ENCODE data around the gene SRA1. TPM values are rescaled to one million over a fixed set of nuclear protein-coding genes. Genes with fewer than 3 reads are reported as not detected.
"Not testable (repeated sequence)": the region's sequence is repeated elsewhere in the genome, so short reads cannot be mapped to it uniquely, and the experiment has no call there.

The SRA1 gene
- 28.2 and 35.7 TPM in 2 replicates for total RNA-seq

- H3K4me3 ChIP-seq (ENCODE audit: insufficient read depth, low read length) = peak within 1 kb of the TSS; percentile 91
- no peak for TF ChIP-seq CTCF (IDR thresholded peaks at IDR 0.05; ENCODE audit: extremely low read depth, low read depth, low read length)
- peaks cover 10% of the 10 kb centered on the region for H3K36me3 ChIP-seq (ENCODE audit: insufficient read depth, low read length)
- peaks cover 16% of the 10 kb centered on the region for H4K20me1 ChIP-seq (ENCODE audit: insufficient read depth, low read length)
- peak; percentile 98 for DNase-seq (ENCODE audit: insufficient read length, low spot score, missing footprints)
- H3K27ac ChIP-seq (ENCODE audit: low read depth, low read length) = peak within 1 kb of the TSS; percentile 95
- H3K4me1 ChIP-seq (ENCODE audit: insufficient read depth, low read length) = peaks cover 32% of the 10 kb centered on the region
- no peaks in the 10 kb centered on the region for H3K9me3 ChIP-seq (ENCODE audit: low read depth, low read length)
- peaks cover 48% of the 10 kb centered on the region for H3K79me2 ChIP-seq (ENCODE audit: insufficient read depth, low read length)
- no peaks in the 10 kb centered on the region for H3K27me3 ChIP-seq (ENCODE audit: insufficient read depth, low read length)
- H3K4me2 ChIP-seq (ENCODE audit: insufficient read depth, low read length) = peak within 1 kb of the TSS; percentile 89
- peak within 1 kb of the TSS; percentile 83 for H2AFZ ChIP-seq (ENCODE audit: low read length)
Measured at GRCh38 chr5:140557136-140557805, at the start of gene SRA1. Gene SRA1 (minus strand): TSS chr5:140557473. CDS start chr5:140557452, 21 bp downstream.

GRCh38 chr5:140607031-140607430 lies 49.8 kb upstream of the SRA1 start:
- no peak overlapping the region for H3K4me2 ChIP-seq (ENCODE audit: insufficient read depth, low read length)
- no peaks in the 10 kb centered on the region for H3K36me3 ChIP-seq (ENCODE audit: insufficient read depth, low read length)
- H3K4me3 ChIP-seq (ENCODE audit: insufficient read depth, low read length) = no peak overlapping the region
- H3K27me3 ChIP-seq (ENCODE audit: insufficient read depth, low read length) = no peaks in the 10 kb centered on the region
- H3K9me3 ChIP-seq (ENCODE audit: low read depth, low read length) = no peaks in the 10 kb centered on the region
- H3K79me2 ChIP-seq (ENCODE audit: insufficient read depth, low read length) = no peaks in the 10 kb centered on the region
- TF ChIP-seq CTCF (IDR thresholded peaks at IDR 0.05; ENCODE audit: extremely low read depth, low read depth, low read length) = no peak
- no peaks in the 10 kb centered on the region for H4K20me1 ChIP-seq (ENCODE audit: insufficient read depth, low read length)
- no peak for DNase-seq (ENCODE audit: insufficient read length, low spot score, missing footprints)
- no peak overlapping the region for H3K27ac ChIP-seq (ENCODE audit: low read depth, low read length)
- peaks cover 17% of the 10 kb centered on the region for H3K4me1 ChIP-seq (ENCODE audit: insufficient read depth, low read length)
- H2AFZ ChIP-seq (ENCODE audit: low read length) = no peak overlapping the region

- DNase-seq (ENCODE audit: insufficient read length, low spot score, missing footprints) = no peak
- TF ChIP-seq CTCF (IDR thresholded peaks at IDR 0.05; ENCODE audit: extremely low read depth, low read depth, low read length) = no peak
Measured at GRCh38 chr5:140605879-140606278, 48.6 kb upstream of the SRA1 start.

GRCh38 chr5:140603734-140604133 lies 46.5 kb upstream of the SRA1 start:
- H3K27me3 ChIP-seq (ENCODE audit: insufficient read depth, low read length) = no peaks in the 10 kb centered on the region
- no peaks in the 10 kb centered on the region for H3K36me3 ChIP-seq (ENCODE audit: insufficient read depth, low read length)
- H3K4me2 ChIP-seq (ENCODE audit: insufficient read depth, low read length) = no peak overlapping the region
- no peak overlapping the region for H3K4me3 ChIP-seq (ENCODE audit: insufficient read depth, low read length)
- H3K9me3 ChIP-seq (ENCODE audit: low read depth, low read length) = no peaks in the 10 kb centered on the region
- no peaks in the 10 kb centered on the region for H3K79me2 ChIP-seq (ENCODE audit: insufficient read depth, low read length)
- H2AFZ ChIP-seq (ENCODE audit: low read length) = no peak overlapping the region
- H3K27ac ChIP-seq (ENCODE audit: low read depth, low read length) = no peak overlapping the region
- no peak for TF ChIP-seq CTCF (IDR thresholded peaks at IDR 0.05; ENCODE audit: extremely low read depth, low read depth, low read length)
- no peaks in the 10 kb centered on the region for H4K20me1 ChIP-seq (ENCODE audit: insufficient read depth, low read length)
- no peak for DNase-seq (ENCODE audit: insufficient read length, low spot score, missing footprints)
- no peaks in the 10 kb centered on the region for H3K4me1 ChIP-seq (ENCODE audit: insufficient read depth, low read length)

More at GRCh38 chr5:140605879-140606278, 48.6 kb upstream of the SRA1 start:
- Histone ChIP-seq H4K20me1 (ENCODE audit: insufficient read depth, low read length) (no peaks in the 10 kb centered on the region), H2AFZ (ENCODE audit: low read length) (no peak overlapping the region), H3K4me2 (ENCODE audit: insufficient read depth, low read length) (no peak overlapping the region), H3K79me2 (ENCODE audit: insufficient read depth, low read length) (no peaks in the 10 kb centered on the region), H3K27me3 (ENCODE audit: insufficient read depth, low read length) (no peaks in the 10 kb centered on the region), H3K4me1 (ENCODE audit: insufficient read depth, low read length) (peaks cover 6% of the 10 kb centered on the region), H3K36me3 (ENCODE audit: insufficient read depth, low read length) (no peaks in the 10 kb centered on the region), H3K9me3 (ENCODE audit: low read depth, low read length) (no peaks in the 10 kb centered on the region), H3K27ac (ENCODE audit: low read depth, low read length) (no peak overlapping the region), H3K4me3 (ENCODE audit: insufficient read depth, low read length) (no peak overlapping the region)

- not testable (repeated sequence) for H3K36me3 ChIP-seq (ENCODE audit: insufficient read depth, low read length); H3K4me3 ChIP-seq (ENCODE audit: insufficient read depth, low read length); H3K27ac ChIP-seq (ENCODE audit: low read depth, low read length); H2AFZ ChIP-seq (ENCODE audit: low read length); H3K79me2 ChIP-seq (ENCODE audit: insufficient read depth, low read length); H3K9me3 ChIP-seq (ENCODE audit: low read depth, low read length); H4K20me1 ChIP-seq (ENCODE audit: insufficient read depth, low read length); H3K4me1 ChIP-seq (ENCODE audit: insufficient read depth, low read length); H3K27me3 ChIP-seq (ENCODE audit: insufficient read depth, low read length); H3K4me2 ChIP-seq (ENCODE audit: insufficient read depth, low read length); DNase-seq (ENCODE audit: insufficient read length, low spot score, missing footprints)
Measured at GRCh38 chr5:140603446-140603698, 46.1 kb upstream of the SRA1 start.

Measured in osteoblast (primary cell).